GM20000 (cell line): ENCODE measurements around the gene BMP2K.
"Not testable (repeated sequence)": the region's sequence is repeated elsewhere in the genome, so short reads cannot be mapped to it uniquely, and the experiment has no call there.

Experiments used
- DNase-seq: peaks from one replicate; pipeline ENCODE4 v3.0.0; 2012; ENCODE audit warnings: low spot score
- TF ChIP-seq, protein P1 (sequence below): IDR thresholded peaks from 2 replicates; pipeline ENCODE4 v1.5.1; 2012; ENCODE audit warnings: mild to moderate bottlenecking, control low read depth; ENCODE audit errors: extremely low read depth, missing control alignments

BMP2K gene

DNA sequence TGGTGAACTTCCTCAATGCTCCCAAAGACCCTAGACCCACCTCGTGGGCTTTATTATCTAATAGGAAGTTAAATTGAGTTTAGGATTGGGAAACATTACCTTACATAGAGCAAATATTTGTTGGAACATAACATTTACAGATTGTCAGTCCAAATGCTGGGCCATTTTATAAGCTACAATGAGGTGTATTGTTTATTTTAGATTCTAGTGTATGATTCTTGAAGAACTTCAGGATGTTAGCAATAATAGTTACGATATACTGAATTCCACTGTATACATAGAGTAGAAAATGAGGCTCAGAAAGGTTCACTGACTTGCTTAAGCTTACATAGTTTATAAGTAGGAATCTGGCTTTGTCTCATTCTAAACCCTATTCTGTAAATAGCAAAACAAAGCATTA, 125.7 kb downstream of the BMP2K start:
- TF ChIP-seq, protein P1, sequence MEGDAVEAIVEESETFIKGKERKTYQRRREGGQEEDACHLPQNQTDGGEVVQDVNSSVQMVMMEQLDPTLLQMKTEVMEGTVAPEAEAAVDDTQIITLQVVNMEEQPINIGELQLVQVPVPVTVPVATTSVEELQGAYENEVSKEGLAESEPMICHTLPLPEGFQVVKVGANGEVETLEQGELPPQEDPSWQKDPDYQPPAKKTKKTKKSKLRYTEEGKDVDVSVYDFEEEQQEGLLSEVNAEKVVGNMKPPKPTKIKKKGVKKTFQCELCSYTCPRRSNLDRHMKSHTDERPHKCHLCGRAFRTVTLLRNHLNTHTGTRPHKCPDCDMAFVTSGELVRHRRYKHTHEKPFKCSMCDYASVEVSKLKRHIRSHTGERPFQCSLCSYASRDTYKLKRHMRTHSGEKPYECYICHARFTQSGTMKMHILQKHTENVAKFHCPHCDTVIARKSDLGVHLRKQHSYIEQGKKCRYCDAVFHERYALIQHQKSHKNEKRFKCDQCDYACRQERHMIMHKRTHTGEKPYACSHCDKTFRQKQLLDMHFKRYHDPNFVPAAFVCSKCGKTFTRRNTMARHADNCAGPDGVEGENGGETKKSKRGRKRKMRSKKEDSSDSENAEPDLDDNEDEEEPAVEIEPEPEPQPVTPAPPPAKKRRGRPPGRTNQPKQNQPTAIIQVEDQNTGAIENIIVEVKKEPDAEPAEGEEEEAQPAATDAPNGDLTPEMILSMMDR: no peak
- DNase-seq: no peak

DNA sequence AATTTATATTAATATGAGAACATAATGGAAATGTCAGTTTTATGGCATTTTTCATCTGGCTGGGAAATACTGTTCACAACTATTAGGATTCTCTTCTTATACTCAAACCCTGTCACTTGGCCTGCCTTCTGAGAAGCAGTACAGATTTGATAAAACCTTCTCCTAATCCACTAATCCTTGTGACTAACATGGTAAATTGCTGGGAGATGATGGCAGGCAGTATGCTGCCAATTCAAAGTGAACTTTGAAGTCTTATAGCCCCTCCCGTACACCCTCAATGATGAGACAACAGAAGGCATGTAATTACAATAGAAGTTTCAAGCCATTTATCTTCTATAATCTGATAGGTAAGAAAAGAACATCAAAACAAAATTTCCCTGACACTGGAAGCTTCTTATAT, 126.1 kb downstream of the BMP2K start:
- TF ChIP-seq, protein P1: no peak
- no peak for DNase-seq

DNA sequence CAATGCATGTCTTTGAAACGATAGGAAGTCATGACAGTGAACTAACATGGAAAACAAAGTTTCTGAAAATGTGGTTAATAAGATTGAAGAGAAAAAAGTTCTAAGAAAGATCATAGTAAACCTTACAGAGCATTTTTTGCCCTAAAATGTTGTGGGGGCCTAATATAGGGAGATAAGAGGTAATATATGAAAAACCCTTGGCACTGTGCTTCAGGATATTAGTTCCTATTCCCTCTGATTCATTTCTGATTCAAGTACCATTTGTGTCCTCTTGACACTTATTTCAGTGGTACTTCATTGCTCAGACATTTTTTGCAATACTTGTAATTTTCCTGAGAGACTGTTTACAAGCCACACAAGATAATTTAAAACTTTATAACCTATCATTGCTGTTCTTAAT, 128.0 kb downstream of the BMP2K start:
- no peak for DNase-seq
- TF ChIP-seq, protein P1: no peak

DNA sequence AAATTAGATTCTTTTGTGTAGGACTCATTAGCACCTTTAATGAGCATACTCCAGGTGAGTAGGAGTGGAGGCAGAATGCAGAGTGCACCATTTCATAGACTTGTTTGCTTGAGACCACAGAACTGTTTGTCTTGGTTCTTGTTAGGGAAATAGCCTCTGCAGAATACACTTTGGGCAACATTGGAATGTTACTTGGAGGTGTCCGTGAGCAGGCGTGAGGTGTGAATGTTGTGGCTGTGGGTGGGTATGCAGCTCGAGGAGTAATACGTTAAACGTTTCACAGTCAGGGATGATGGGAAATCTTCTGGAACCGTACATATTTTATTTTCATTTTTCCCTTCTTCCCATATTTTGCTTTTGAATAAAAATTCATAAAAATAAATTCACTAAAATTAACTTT, 131.5 kb downstream of the BMP2K start:
- TF ChIP-seq, protein P1: no peak
- DNase-seq: no peak

DNA sequence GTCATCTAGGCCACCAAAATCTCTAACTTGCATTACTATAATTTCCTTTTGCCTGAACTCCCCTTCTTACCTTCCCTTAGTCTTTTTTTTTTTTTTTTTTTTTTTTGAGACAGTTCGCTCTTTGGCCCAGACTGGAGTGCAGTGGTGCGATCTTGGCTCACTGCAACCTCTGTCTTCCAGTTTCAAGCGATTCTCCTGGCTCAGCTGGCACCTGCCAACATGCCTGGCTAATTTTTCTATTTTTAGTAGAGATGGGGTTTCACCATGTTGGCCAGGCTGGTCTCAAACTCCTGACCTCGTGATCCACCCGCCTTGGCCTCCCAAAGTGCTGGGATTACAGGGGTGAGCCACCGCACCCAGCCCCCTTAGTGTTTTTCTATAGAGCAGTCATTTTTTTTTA, 132.8 kb downstream of the BMP2K start:
- DNase-seq: not testable (repeated sequence)

DNA sequence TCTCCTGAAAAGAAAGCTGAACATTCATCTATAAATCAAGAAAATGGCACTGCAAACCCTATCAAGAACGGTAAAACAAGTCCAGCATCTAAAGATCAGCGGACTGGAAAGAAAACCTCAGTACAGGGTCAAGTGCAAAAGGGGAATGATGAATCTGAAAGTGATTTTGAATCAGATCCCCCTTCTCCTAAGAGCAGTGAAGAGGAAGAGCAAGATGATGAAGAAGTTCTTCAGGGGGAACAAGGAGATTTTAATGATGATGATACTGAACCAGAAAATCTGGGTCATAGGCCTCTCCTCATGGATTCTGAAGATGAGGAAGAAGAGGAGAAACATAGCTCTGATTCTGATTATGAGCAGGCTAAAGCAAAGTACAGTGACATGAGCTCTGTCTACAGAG, 134.5 kb downstream of the BMP2K start:
- DNase-seq: no peak
- TF ChIP-seq, protein P1: no peak

DNA sequence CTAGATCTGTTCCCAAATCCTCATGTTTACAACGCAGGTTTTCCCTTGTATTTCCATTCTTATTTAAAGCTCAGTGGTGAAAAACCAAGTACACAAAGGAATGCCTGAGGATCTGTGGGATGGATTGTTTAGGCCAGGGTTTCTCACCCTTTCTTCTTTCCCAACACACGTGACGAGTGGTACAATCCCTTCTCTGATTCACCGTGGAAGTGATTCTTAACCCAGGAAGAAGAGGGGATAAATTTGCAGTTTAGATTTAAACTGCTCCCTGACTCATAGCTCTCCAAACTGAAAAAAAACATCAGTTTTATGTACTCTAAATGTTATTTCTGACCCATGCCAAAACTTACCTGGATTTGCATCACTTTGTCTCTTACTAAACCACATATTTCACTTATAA, 146.1 kb downstream of the BMP2K start:
- TF ChIP-seq, protein P1: no peak
- no peak for DNase-seq

DNA sequence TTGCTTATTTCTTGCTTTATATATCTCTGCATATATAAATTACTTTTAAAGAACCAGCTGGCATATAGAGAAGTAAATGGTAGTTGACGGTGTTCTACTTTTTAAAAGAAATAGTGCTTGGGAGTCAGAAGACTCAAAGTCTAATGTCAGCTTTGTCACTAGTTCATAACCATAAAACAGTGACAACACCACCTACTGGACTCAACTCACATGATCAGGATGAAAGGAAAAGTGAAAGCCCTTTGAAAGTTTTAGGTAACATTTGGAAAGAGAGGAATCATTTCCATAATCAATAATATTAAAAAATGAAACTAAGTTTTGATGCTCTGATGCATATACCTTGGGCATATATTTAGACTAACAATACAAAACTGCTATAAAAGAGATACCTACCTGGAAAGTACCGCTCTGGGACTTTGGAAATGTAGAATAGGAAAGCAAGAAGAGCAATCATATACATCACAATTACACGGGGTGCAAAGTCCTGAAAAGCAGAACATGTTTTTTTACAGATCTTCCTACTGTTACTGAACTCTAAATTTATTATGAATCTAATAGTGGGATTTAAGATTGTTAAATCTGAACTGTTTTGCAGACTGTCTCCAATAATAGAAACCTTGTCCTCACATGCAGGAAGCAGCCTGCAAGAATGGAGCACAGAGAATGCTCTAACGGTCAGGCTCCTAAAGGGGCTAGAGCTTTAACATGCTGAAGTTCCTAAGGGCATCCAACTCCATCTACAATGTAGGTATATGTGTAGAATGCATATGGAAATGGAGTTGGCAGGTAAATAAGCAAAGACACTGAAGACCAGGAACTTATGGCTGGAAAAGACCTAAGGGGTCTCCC, 147.5 kb downstream of the BMP2K start:
- TF ChIP-seq, protein P1: no peak
- DNase-seq: no peak
